ENCODE measurements around the gene ECHS1.

The ECHS1 gene

GRCh38 chr10:133366130-133366478, 7.0 kb downstream of the ECHS1 start:
- Histone ChIP-seq H3K9me3 (ENCODE audit: severe bottlenecking) (no peaks in the 10 kb centered on the region), H3K4me3 (ENCODE audit: severe bottlenecking) (no peak overlapping the region), H3K27me3 (ENCODE audit: insufficient read depth, poor library complexity, severe bottlenecking) (no peaks in the 10 kb centered on the region), H3K27ac (ENCODE audit: poor library complexity, severe bottlenecking) (no peak overlapping the region), H3K4me1 (ENCODE audit: insufficient read depth, poor library complexity, severe bottlenecking) (no peaks in the 10 kb centered on the region), H3K36me3 (ENCODE audit: low read depth) (peaks cover 49% of the 10 kb centered on the region)
- no peak for TF ChIP-seq CTCF (IDR thresholded peaks at IDR 0.05; ENCODE audit: poor library complexity, severe bottlenecking)
- no peak for ATAC-seq (ENCODE audit: low read depth)
- no peak for DNase-seq (ENCODE audit: low spot score)

GRCh38 chr10:133365461-133366129, 7.6 kb downstream of the ECHS1 start:
- Histone ChIP-seq H3K4me1 (ENCODE audit: insufficient read depth, poor library complexity, severe bottlenecking) (no peaks in the 10 kb centered on the region), H3K27ac (ENCODE audit: poor library complexity, severe bottlenecking) (no peak overlapping the region), H3K36me3 (ENCODE audit: low read depth) (peaks cover 49% of the 10 kb centered on the region), H3K27me3 (ENCODE audit: insufficient read depth, poor library complexity, severe bottlenecking) (no peaks in the 10 kb centered on the region), H3K9me3 (ENCODE audit: severe bottlenecking) (no peaks in the 10 kb centered on the region), H3K4me3 (ENCODE audit: severe bottlenecking) (no peak overlapping the region)
- no peak for TF ChIP-seq CTCF (IDR thresholded peaks at IDR 0.05; ENCODE audit: poor library complexity, severe bottlenecking)
- no peak for ATAC-seq (ENCODE audit: low read depth)
- DNase-seq (ENCODE audit: low spot score) = no peak

DNA sequence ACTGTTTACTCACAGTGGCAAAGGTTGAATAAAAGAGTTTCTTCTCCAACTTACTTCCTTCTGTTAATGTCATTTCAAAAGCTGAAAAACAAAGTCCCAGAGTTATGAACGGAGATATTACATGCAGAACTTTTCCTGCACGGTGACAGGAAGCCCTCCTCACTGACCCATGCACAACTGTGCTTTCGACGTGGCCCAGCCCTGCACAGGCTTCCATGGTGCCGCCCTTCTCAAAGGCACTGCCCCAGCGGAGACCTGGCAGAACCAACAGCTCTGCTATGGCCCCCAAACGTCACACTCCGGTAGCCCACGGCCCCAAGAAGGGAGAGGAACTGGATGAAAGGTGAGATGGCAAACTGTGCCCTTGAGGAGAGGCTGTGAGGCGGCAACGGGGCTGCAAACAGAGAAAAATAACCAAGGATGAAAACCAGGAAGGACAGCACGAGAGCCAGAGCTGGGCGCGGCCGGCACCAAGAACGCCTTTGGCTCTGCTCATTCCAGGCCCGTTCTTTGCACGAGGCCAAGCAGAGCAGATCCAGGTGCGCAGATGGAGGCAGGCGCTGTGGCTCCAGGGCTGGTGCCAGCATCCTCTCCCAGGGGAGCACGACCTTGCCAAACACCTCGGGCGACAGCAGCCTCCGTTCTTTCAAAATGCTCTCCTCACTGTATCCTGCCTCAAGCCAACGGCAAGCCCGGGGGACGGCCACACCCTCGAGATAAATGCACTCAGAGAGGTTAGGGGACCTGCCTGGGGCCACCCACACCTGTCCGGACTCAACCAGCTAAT, 8.3 kb downstream of the ECHS1 start:
- Histone ChIP-seq H3K9me3 (ENCODE audit: severe bottlenecking) (no peaks in the 10 kb centered on the region), H3K4me1 (ENCODE audit: insufficient read depth, poor library complexity, severe bottlenecking) (no peaks in the 10 kb centered on the region), H3K4me3 (ENCODE audit: severe bottlenecking) (no peak overlapping the region), H3K27me3 (ENCODE audit: insufficient read depth, poor library complexity, severe bottlenecking) (no peaks in the 10 kb centered on the region), H3K27ac (ENCODE audit: poor library complexity, severe bottlenecking) (no peak overlapping the region), H3K36me3 (ENCODE audit: low read depth) (peaks cover 49% of the 10 kb centered on the region)
- no peak for DNase-seq (ENCODE audit: low spot score)
- ATAC-seq (ENCODE audit: low read depth) = no peak
- no peak for TF ChIP-seq CTCF (IDR thresholded peaks at IDR 0.05; ENCODE audit: poor library complexity, severe bottlenecking)

GRCh38 chr10:133362846-133363245, 10.3 kb downstream of the ECHS1 start:
- TF ChIP-seq CTCF (IDR thresholded peaks at IDR 0.05; ENCODE audit: poor library complexity, severe bottlenecking) = no peak
- H3K27me3 ChIP-seq (ENCODE audit: insufficient read depth, poor library complexity, severe bottlenecking) = no peaks in the 10 kb centered on the region
- no peak for ATAC-seq (ENCODE audit: low read depth)
- no peak overlapping the region for H3K4me3 ChIP-seq (ENCODE audit: severe bottlenecking)
- no peak overlapping the region for H3K27ac ChIP-seq (ENCODE audit: poor library complexity, severe bottlenecking)
- H3K9me3 ChIP-seq (ENCODE audit: severe bottlenecking) = no peaks in the 10 kb centered on the region
- peaks cover 36% of the 10 kb centered on the region for H3K36me3 ChIP-seq (ENCODE audit: low read depth)
- no peak for DNase-seq (ENCODE audit: low spot score)
- H3K4me1 ChIP-seq (ENCODE audit: insufficient read depth, poor library complexity, severe bottlenecking) = no peaks in the 10 kb centered on the region
